Activated T-cell treated with anti-CD3 and anti-CD28 coated beads, Interleukin-2, amount 50 U/mL, for 48 hours (primary cell): ENCODE data around the gene ZC3H13.

Experiments
- DNase-seq, 2 experiments: peaks; one replicate each; pipeline ENCODE4 v3.0.0-alpha.2; 2020

ZC3H13 gene

DNA sequence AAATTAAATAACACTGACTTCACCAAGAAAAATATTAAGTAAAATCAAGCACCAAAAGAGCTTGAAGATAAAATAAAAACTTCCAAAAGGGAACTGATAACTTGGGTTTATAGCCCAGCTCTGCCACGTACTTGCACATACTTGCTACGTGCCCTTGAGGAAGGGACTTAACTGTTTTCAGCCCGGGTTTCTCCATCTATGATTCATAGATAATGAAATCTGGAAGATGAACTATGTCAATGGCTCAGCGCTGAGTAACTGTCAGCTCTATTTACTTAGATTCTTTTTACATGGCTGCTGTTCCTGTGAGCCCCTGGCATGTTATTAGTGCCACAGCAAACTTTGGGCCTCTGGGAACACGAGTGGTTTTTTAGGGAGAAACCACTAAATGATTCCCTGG lies 9.6 kb upstream of the ZC3H13 start:
- DNase-seq: no peak

DNA sequence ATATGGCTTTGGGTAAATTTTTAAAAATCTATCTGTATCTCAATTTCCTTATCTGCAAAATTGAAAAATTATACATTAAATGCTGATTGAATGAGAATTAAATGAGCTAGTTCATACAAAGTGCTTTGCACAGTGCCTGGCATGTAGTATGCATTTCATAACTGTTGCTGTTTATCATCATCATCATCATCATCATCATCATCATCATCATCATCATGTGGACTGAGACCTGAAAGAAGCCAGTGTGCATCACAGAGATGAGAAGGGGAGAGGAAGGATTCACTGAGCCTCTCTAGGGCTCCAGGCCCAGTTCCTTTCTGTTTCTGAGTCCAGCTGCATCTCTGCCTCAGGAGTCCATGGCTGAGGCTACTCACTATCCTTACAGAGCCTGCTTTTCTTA lies 6.9 kb upstream of the ZC3H13 start:
- no peak for DNase-seq

DNA sequence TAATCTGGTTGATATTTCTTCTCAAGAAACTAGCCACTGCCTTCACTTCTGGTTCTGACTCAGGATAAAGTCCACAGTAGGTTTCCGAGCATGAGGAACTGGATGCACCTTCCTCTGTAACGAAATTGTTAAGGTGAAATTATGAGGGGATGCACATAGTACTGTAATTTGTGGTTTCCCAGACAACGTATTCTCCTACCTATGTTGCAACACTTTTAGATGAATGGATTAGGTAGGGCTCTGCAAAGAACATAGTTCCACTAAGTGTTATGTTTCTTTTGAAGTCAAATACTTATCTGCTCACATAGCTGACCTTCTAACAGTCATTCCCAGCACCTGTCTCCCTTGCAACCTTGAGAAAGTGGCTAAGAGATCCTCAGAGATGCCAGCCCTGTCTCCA lies 5.7 kb upstream of the ZC3H13 start:
- DNase-seq: no peak

DNA sequence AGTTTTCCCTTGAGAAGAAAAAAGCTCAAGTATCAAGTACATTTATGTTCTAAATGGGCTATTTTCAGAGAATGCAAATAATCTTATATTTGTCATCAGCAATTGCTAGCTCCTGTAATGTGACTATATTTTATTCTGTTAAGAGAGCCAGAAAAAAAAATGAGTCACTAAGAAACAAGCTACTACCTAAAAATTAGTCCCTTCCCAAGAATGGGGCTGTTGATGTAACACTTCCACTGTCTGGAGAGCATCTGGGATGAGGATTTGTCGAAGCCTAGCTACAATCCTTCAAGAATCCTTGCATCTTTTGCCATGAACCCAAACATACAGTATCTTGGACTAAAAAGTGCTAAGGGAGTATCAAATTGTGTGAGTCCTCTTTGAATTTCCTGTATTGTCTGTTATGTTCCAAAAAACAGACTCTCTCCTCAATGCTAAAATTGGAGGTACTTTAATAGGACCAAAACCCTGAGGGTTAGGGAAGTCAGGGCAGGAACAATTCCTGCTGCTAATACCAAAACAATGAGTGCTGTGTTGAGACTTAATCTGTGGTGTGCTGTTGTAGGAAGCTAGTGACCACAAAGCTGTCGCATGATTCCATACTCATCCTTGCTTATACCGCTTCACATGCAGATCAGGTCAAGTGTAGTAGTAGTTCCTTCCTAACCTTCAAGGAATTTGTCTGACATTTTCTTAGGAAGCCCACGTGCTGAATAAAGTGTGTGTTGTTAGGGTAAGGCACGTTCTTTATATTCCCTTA lies 4.9 kb upstream of the ZC3H13 start:
- DNase-seq: no peak

DNA sequence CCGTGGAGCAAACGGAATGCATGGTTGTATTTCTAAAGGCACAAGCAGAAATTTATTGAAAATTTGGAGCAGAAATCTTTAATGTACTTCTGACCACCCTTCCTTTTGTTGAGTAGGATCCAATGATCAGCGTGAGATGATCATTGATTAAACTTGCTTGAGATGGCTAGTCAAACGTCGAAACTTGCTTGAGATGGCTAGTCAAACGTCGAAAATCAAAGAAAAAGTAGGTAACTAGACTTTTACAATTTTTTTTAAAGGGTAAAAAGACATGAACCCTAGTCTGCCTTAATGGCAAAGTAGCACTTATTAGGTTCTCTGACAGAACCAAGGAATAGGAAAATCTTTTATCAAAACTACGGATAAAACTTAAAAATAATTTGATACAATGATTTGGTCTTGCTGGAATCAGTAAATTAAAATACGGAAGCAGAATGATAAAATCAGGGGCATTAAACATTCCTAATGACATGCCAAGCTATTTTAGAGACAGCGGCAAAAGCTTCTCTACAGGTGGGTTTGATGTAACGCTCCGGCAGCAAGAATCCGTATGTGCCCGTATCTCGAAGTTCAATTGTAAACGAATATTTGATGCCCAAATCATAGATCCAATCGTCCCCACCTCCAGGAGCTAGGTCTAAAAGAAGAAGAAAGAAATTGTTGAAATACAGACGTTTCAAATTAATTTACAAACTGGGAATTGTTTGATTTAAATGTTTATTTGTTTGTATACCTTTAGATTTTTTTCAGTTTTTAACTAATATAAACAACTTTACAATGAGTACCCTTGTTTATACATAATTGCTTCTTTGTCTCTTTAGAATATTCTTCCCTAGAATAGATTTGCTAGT lies 841 bp upstream of the ZC3H13 start:
- no peak for DNase-seq

DNA sequence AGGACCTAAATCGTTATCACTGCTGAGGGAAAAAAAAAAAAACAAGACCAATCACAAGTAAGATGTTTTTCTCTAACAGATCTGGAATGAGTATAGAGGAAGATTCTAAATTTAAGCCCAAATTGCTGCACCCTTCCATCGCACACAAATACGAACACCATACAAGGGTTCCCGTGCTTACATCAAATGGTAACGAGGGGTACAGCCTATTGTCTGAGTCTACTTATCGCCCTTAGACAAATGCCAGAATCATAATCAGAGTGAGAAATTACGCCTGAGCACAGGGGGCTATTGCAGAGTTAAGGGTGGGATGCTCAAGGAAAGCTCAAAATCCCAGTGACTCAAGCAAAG lies 603 bp downstream of the ZC3H13 start:
- no peak for DNase-seq

DNA sequence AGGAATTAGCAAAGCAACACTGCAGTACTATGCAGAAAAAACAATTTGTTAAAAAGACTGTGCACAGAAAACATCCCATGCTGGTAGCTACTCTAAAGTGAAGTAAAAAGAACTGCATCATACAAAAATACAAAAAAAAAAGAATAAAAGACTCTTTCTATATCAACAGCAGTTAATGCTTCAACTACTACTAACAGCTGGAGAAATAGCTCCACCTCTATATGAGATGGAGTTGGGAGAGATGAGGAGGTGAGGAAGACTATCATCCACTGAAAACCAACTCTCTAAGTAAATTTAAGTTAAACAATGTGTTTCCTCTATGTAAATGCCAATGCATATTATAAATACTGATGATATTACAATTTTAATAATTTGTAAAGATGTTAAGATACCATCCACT lies 1.8 kb downstream of the ZC3H13 start:
- DNase-seq: no peak

DNA sequence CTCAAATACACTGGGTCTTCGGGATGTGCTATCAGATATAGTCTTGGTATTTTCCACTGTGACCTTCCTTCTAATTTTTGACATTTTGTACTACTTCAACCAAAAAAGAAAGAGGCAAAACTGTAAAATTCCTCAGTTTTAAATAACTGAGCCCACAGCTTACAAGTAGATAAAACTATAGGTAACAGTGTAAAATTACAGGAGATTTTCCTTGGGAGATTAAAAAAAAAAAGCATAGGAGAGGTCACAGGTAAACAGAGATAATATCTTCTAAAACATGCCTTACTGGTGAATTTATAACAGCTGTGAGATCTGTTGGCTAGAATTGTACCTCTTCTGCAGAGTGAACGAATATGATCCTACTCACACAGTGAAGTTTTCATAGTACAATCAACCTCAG lies 7.1 kb downstream of the ZC3H13 start:
- DNase-seq: no peak

DNA sequence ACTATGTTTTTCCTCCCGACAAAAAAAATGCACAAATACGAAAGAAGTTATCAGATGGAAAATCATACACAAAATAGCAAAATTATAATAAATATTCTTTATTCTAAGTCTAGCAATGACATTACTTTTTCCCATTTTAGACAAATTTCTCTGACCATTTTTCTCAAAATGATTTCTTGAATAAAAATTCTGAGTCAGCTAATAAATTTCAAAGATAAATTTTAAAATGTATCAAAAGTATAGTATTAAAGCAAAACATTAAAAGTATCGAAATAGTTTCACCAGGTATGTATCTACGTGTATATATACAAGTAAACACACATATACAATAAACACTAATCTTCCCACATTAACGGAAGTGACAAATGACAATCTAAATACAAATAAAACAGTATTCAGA lies 8.9 kb downstream of the ZC3H13 start:
- DNase-seq: no peak

DNA sequence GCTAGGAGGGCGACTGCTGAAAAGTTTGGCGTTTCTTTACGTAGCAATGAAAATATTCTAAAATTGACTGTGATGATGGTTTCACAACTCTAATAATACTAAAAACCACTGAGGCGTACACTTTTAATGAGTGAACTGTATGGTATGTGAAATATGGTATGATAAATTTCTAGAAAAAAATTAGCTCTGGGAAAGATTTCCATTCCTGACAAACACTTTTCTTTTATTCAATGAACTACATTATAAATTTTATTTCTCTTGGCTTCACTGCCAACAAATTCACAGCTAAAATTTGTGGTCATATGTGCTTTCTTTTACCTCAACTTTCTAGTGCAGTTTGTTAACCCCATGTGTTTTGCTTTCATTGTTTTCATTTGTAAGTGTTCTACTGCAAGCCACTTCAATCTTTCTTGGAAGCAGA lies 11.1 kb downstream of the ZC3H13 start:
- DNase-seq: no peak

DNA sequence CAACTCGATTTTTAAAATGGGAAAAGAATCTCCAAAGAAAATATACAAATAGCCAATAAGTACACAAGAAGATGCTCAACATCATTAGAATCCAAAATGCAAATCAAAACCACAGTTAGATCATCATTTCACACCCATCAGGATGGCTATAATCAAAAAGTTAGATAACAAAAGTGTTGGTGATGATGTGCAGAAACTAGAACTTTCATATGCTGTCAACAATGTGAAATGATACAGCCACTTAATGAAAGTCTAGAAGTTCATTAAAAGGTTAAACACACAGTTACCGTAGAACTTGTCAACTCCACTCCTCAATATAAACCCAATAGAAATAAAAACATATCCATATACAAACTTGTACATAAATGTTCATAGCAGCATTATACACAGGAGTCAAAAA lies 11.8 kb downstream of the ZC3H13 start:
- DNase-seq: no peak

DNA sequence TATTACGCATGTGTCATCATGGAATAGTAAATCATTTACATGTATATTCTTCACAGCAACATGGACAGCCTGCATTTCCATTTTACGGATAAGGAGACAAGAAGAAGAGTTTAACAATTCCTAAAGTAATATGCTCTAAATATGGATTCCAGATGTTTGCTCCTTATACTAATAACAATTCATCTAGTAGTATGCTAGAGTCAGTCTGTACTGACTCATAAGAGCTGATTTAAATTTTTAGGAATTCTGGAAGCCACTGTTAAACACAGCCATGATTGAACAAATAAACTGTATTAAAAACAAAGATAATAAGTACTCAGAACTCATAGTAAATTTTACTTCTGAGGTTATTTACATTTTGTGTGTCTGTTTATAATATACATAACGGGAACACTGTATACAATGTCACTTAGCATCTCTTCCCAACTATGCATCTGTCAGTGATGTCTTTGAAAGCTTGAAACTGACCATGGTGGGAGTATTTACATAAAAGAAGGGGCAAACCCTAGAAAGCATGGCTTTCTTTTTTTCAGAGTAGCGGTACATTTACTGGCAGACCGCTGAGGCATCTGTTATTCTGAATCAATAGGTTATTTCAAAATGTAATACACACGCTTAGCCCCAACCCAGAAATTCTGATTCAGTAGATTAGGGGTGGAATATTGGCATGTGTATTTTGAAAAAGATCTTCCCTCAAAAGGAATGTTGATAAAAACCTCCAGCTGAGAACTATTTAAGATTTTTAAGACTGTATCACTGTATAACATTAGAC lies 12.9 kb downstream of the ZC3H13 start:
- DNase-seq: no peak

DNA sequence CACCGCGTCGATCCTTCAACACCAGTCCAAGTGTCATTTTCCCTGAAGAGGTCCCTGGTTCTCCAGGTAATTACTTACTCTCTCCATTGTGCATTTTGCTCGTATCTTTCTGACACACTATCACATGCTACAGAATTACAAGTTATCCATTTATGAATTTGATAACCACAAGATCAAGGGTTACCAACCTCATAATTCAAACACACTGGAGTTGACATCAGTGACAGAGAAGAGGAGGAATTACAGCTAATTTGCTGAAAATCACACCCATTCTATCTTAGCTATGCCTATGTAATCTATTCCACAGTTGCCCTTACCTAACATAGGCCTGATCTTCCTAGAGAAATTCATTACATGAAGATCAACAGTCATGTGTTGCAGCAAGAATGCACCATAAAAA lies 14.2 kb downstream of the ZC3H13 start:
- no peak for DNase-seq

DNA sequence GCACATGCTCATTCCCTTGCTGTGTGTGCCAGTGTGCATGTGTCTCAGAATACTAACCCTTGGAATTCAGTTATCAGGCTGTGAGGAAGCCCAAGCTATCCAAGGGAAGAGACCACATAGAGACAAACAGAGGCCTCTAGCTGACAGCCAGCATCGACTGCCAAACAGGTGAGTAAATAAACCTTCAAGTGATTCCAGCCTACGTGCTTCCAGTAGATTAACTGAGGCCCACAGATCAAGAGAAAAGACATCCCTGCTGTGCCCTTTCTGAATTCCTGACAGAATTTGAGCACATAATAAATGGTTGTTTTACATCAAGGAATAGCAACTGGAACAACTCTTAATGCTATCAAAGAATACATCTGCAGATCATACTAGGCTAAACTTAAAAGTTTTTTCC lies 17.5 kb downstream of the ZC3H13 start:
- DNase-seq: no peak

DNA sequence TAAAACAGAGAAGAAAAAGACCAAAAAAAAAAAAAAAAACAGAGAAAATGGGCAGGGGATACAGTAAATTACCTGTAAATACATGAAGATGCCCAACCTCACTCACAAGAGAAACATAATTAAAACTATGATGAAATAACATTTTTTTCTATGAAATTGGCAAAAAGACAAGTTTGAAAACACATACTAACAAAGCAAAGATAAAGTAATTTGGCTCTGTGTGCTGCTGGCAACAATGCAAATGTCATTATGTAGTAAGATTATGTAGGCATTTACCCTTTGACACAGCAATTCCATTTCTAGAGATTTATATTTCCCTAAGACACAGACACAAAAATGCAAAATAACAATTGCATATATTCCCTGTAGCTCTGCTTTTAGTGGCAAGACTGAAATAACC lies 20.2 kb downstream of the ZC3H13 start:
- DNase-seq: no peak

DNA sequence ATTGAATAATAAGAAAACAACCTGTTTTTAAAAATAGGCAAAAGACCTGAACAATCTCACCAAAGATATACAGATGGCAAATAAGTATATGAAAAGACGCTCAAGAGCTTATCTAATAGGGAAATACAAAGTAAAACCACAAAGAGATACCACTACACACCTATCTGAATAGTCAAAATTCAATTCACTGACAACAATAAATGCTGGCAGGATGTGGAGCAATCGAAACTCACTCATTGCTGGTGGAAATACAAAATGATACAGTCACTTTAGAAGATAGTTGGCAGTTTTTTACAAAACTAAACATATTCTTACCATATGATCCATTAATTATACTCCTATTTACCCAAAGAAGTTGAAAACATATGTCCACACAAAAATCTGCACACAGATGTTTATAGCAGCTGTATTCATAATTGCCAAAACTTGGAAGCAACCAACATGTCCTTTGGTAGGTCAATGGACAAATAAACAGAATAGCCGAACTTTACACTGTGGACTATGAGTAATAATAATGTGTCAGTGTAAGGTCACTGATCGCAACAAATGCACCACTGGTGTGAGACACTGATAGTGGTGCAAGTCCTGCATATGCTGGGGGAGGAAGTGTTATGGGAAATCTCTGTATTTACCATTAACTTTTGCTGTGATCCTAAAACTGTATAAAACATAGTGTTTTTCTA lies 20.8 kb downstream of the ZC3H13 start:
- DNase-seq: no peak

DNA sequence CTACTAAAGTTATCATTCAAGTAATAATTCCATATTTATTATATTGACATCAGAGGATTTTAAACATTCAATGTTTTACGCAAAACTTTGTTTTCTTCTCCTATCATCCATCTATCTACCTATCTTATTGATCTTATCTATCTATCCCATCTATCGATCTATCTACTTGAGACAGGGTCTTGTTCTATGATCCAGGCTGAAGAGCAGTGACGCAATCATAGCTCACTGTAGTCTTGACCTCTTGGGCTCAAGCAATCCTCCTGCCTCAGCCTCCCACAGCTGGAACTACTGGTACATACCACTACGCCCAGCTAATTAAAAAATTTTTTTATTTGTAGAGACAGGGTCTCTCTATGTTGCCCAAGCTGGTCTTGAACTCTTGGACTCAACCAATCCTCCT lies 27.4 kb downstream of the ZC3H13 start:
- DNase-seq: no peak

DNA sequence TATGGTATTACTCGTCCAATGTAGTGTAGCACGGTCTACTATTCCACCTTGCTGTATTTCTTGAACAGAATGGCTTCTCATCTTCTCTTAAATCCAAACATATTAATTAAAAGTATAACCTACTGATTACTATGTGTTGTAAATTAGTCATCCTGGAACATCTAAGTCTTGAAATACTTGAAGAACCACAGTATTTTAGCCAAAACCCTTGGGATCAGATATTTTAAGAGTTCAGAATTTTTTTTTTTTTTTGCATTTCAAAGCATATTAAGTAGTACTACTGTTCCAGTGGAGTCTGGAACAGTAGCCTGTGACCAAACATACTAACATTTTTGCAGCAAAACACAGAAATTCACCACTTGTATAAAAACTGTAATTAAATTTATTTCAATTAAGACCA lies 30.1 kb downstream of the ZC3H13 start:
- no peak for DNase-seq

DNA sequence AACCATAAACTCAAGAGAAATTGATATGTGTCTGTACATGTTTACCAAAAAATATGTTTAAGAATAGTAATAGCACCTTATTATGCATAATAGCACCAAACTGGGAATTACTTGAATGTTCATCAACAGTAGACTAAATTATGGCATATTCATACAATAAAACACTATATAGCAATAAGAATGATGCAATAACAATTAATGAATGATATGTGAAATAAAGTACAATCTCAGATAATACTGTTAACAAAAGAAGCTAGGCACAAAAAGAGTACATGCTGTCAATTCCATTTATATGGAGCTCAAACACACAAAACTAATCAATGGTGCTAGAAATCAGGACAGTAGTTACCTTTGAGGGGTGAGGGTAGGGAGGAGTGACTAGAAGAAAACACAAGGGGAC lies 36.3 kb downstream of the ZC3H13 start:
- DNase-seq: no peak

DNA sequence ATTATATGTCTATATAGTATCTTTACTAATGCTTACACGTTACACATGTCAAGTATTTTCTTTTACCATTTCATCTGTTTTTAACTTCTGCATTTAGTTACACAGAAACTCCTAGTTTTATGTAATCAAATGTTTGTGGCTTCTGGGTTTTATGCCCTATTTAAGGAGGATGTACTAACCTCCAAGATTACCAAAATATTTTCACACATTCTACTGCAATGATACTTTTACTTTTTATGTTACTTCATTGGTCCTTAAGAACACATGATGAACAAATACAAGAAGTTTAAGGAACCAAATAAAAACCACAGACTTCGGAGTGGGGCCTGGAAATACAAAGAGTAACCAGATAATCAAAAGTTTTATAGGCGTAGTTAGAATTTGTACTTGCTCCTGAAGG lies 37.2 kb downstream of the ZC3H13 start:
- no peak for DNase-seq

DNA sequence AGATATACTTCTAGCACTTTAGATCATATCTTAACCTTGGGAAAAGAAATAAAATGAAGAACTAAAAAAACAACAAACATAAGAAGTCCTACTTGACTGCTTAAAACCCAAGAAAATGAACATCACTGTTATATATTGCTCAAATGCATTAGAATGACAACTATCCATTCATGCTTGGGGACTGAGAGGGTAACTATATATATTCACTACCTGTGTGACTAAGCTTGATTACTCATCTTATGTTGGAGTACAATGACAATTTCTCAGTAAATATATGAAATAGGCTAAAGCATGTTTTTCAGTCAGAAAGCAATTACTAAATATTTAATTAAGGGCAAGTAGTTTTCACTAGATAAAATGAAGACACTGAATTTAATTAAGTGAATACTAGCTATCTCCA lies 40.1 kb downstream of the ZC3H13 start:
- no peak for DNase-seq

DNA sequence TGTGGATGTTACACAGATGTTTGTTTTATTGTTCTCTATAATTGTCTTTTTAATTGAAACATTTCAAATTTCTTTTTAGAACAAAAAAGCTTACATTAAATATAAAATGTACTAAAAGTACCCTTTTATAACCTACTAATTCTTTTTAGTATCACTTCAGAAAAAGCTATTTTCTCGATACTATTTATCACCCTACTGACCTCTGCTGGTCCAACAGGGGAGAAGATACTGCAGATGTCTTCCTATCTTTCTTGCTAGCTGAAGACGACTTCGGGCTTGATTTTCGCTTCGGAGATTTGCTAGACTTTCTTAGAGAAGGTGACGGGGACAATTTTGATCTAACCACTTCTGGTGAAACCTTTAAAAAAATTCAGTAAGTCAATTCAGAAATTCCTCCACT lies 42.4 kb downstream of the ZC3H13 start:
- no peak for DNase-seq

DNA sequence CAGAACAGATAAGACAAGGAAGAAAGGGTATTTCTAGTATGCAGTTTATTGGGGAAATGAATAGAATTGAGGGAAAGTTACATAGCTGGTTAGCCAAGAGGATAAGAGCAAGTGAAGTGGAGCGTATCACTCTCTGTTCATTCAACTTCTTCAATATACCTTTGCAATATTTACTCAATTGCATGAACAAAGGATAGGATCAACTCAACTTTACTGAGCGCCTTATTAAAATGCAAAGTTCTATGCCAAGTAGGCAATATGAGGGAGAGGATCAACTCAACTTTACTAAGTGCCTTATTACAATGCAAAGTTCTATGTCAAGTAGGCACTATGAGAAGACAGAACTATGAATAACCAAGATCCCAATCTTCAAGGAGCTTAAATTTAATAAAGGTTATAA lies 43.9 kb downstream of the ZC3H13 start:
- no peak for DNase-seq
